SH-SY5Y (cell line): ENCODE measurements around the gene RAB40A.

Experiments
- GATA2 ChIP-seq: IDR thresholded peaks from 2 replicates; pipeline ENCODE4 v1.6.1; 2011; ENCODE audit warnings: mild to moderate bottlenecking, low read depth, low read length
- GATA3 ChIP-seq: IDR thresholded peaks from 2 replicates; pipeline ENCODE4 v1.6.1; 2011; ENCODE audit warnings: low read depth, mild to moderate bottlenecking, low read length, moderate library complexity

Gene RAB40A, protein sequence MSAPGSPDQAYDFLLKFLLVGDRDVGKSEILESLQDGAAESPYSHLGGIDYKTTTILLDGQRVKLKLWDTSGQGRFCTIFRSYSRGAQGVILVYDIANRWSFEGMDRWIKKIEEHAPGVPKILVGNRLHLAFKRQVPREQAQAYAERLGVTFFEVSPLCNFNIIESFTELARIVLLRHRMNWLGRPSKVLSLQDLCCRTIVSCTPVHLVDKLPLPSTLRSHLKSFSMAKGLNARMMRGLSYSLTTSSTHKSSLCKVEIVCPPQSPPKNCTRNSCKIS

DNA sequence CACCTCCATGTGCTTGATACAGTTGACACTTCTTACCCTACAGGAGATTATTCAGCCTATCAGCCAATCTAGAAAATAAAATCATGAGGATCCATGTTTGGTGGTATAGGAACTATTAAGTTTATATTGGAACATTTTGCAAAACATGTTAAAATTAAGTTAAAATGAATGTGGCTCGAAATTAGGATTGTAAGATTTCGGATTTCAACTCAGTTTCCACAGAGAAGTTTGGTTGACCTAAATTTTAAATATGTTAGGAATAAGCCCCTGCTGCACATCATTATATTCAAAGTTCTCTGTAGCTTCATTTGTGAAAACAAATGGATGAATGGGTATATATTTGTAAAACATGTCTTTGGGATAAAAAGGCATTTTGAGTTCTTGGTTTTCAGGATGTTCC lies at the start of gene RAB40A:
TSS of gene RAB40A (minus strand) at position 101 of the 400 bp plus-strand sequence. CDS start 18,733 bp downstream, outside the sequence.
- TF ChIP-seq GATA3: no peak
- TF ChIP-seq GATA2: no peak

DNA sequence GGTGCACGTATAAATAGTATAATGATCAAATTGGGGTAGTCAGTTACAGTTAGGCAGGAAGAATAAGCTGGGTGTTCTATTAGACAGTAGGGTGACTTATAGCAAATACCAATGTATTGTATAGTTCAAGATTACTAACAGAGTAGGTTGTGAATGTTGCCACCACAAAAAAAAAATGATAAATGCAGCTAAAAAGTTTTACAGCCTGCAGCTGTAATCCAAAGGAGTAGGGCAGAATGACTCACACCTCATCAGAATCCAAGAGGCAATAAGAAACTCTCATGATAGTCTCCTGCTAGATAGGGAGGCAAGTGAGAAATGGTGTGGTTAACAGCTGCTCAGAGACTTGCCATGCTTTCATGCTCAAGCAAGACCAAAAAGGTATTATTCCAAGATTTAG lies 46.5 kb upstream of the RAB40A start:
- no peak for TF ChIP-seq GATA3
- TF ChIP-seq GATA2: no peak

GRCh38 chrX:103565197-103565596 lies 45.9 kb upstream of the RAB40A start:
- TF ChIP-seq GATA3: no peak
- no peak for TF ChIP-seq GATA2

- no peak for TF ChIP-seq GATA3
- TF ChIP-seq GATA2: no peak
Observed at GRCh38 chrX:103562801-103563200, 43.5 kb upstream of the RAB40A start.

DNA sequence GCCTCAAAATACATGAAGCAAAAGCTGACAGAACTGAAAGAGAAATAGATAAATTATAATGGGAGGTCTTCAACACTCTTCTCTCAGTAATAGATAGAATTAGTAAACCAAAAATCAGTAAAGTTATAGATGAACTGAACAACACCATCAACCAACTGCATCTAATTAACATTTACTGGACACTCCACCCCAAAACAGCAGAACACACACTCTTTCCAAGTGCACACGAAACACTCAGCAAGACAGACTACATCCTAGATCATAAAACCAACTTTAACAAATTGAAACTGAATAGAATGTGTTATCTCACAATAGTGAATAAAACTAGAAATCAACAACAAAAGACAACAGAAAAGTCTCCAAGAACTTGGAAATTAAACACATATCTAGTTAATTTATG lies 41.0 kb upstream of the RAB40A start:
- TF ChIP-seq GATA2 (no peak), GATA3 (no peak)

DNA sequence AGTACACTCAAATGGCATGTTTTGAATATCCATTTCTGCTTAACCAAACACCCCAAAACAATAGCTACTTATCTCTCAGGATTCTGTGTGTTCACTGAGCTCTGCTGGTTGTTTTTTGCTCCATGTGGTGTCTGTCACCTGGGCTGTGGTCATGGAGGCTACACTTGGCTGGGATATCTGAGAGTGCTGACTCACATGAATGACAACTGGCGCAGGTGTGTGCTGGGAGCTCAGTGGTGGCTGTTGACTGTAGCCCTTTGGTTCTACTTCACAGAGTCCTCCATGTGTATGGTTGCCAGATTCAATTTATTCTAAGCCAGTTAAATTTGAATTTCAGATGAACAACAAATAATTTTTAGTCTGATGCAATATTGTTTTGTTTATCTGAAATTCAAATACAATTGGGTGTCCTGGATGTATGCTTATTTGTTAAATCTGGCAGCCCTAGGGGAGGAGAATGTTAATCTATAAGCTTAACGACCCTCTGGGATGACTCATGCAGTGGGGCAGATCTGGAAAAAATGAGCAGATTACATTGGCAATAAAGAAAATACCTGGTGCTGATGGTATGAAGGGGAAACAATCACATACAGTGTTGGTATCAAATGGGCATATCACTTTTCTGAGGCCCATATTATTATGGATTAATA lies 37.8 kb upstream of the RAB40A start:
- TF ChIP-seq GATA3: no peak
- TF ChIP-seq GATA2: no peak

- no peak for TF ChIP-seq GATA2
- no peak for TF ChIP-seq GATA3
Observed at GRCh38 chrX:103554687-103555424, 35.6 kb upstream of the RAB40A start.

DNA sequence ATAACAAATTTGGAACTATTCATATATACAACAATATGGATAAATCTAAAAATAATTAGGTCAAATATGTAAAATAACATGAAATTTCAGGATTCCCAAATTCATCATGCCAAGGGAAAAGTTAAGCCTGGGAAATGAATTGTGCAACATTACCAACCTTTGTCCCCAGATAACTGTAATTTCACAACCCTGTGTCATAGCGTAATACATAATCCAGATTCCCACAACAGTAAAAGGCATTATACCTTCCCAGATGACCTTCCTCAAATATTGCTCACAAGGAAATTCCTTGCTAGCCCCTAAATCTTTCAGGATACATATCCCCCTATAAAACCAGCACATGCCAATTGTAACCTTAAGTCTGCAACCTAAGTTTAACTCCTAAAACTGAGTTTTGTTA lies 32.9 kb upstream of the RAB40A start:
- TF ChIP-seq GATA3: no peak
- TF ChIP-seq GATA2: no peak

DNA sequence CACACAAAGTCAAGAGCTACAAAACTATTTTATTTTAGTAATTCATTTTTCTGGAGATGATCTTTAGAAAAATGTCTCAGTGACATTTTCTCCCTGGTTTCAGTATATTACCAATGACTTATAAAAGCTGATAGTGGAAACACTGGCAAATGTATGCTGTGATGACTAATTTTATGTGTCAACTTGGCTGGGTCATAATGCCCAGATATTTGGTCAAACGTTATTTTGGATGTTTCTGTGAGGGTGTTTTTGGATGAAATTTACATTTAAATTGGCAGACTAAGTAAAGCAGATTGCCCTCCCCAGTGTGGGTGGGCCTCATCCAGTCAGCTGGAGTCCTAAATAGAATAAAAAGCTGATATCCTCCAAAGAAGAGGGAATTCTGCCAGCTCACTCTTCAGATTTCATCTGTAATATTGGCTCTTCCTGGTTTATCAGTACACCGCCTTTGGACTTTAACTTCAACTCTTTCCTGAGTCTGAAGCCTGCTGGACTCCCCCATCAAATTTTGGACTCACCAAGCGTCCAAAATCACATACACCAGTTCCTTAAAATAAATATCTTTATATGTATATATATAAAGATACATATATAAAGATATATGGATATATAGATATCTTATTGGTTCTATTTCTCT lies 31.2 kb upstream of the RAB40A start:
- TF ChIP-seq GATA2 (no peak), GATA3 (no peak)

DNA sequence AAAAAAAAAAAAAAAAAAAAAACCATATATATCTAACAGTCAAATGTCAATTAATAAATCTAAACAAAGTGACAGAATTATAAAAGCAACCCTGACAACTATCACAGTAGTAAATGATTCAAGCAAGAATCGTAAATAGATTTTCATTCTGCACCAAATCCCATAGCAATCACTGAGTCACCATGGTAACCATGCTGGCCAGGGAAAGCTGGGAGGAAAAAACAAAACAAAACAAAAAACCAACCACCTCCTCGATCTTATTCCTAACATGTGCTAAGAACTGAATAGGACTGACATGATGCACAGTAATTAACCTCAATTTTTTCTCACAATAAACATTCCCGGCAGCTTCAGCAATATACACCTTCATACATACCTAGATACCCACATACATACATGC lies 30.6 kb upstream of the RAB40A start:
- no peak for TF ChIP-seq GATA2
- TF ChIP-seq GATA3: no peak

DNA sequence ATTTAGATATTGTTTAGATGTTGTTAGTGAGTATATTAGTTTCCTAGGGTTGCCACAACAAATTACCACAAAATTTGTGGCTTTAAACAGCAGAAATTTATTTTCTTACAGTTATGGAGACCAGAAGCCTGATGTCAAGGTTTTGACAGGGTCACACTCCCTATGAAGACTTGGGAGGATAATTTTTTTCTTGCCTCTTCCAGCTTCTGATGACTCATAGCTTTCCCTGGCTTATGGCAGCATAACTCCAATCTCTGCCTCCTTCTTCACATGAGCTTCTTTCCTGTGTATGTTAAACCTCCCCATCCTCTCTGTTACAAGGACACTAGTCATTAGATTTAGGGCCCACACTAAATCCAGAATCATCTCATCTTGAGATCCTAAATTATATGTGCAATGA lies 20.9 kb upstream of the RAB40A start:
- no peak for TF ChIP-seq GATA2
- TF ChIP-seq GATA3: no peak

GRCh38 chrX:103539695-103540094 lies 20.4 kb upstream of the RAB40A start:
- TF ChIP-seq GATA3 (no peak), GATA2 (no peak)

DNA sequence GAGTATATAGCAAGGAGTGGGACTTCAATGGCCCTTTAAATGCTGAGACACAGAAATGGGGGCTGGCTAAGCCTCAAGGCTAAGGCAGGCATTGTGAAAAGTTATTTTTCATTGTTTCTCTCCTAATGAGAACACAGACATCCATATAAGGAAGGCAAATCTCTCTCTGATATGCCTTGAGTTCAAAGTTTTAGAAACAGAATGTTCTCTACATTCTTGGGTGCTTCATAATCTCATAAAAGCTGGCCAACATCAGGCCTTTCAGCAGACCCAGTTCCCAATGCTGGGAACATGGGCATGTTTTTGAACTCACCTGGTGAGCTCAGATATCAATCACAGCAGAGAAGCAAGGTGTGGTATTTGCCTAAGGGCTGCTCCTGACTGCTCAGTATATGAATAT lies 19.4 kb upstream of the RAB40A start:
- no peak for TF ChIP-seq GATA2
- TF ChIP-seq GATA3: no peak

DNA sequence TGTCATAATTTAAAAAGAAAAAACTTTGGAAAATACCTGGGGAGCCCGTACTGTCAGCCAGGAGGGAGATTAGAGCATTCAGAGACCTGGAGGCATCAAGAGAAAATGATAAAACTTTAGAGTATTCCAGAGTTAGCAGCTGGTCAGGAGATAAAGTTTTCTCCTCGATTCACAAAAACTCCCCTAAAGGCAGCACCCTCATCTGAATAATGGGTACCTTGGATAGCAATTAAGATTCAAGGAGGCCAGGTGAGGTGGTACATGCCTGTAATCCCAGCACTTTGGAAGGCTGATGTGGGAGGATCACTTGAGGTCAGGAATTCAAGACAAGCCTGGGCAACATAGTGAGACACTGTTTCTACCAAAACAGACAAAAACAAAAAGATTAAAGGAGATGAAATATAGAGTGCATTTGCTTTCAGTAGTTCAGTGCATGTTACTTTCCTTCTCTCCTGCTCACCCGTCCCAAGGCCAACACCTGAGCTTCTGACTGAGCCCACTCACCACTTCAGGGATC lies 18.6 kb upstream of the RAB40A start:
- TF ChIP-seq GATA2: no peak
- TF ChIP-seq GATA3: no peak
